Uterus (tissue), 2 donors: ENCODE data around the gene STX11.

Experiments
- POLR2A ChIP-seq, 2 donors: fragments of 450-650 bp; IDR thresholded peaks; one replicate each; pipeline ENCODE4 v1.6.1; 2016; ENCODE audit warnings: antibody characterized with exemption in 2 of 2, mild to moderate bottlenecking in 1 of 2, moderate library complexity in 1 of 2
- TF ChIP-seq, protein P1 (sequence below), 4 experiments: fragments of 200-600 bp in 2 of 4; fragments of 450-650 bp in 2 of 4; sonication (generic) in 2 of 4; IDR thresholded peaks; one replicate each; pipeline ENCODE4 v1.5.1; 2016 to 2019; ENCODE audit warnings: antibody characterized with exemption in 4 of 4, mild to moderate bottlenecking in 2 of 4, moderate library complexity in 1 of 4

DNA sequence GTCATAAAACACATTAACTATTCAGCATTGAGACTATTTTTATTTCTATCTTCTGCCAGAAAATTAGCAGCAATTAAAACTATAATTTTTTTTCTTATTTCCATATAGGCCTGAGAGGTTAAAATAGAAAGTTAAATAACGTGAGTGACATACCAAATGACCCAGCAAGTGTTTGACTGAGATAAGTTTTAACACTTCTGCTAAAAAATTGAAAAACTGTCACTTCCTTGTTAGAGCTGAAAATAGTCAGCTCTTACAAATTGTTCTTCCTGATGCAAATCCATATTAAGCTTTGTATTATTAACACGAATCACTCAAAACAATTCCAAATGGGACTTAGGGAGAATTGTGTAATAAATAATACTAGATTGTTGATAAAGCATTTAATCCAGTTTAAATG, 26.5 kb upstream of the STX11 start:
- TF ChIP-seq, protein P1, sequence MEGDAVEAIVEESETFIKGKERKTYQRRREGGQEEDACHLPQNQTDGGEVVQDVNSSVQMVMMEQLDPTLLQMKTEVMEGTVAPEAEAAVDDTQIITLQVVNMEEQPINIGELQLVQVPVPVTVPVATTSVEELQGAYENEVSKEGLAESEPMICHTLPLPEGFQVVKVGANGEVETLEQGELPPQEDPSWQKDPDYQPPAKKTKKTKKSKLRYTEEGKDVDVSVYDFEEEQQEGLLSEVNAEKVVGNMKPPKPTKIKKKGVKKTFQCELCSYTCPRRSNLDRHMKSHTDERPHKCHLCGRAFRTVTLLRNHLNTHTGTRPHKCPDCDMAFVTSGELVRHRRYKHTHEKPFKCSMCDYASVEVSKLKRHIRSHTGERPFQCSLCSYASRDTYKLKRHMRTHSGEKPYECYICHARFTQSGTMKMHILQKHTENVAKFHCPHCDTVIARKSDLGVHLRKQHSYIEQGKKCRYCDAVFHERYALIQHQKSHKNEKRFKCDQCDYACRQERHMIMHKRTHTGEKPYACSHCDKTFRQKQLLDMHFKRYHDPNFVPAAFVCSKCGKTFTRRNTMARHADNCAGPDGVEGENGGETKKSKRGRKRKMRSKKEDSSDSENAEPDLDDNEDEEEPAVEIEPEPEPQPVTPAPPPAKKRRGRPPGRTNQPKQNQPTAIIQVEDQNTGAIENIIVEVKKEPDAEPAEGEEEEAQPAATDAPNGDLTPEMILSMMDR (IDR thresholded peaks at IDR 0.05): no peak
- no peak for TF ChIP-seq POLR2A (IDR thresholded peaks at IDR 0.05)
